ENCODE measurements around the gene STARD13.

Gene STARD13

GRCh38 chr13:33224686-33225085 lies 60.9 kb downstream of the STARD13 start:
- DNase-seq (ENCODE audit: low spot score), result no peak

GRCh38 chr13:33224191-33224590 lies 61.4 kb downstream of the STARD13 start:
- DNase-seq (ENCODE audit: low spot score), result no peak

GRCh38 chr13:33219926-33220325 lies 65.6 kb downstream of the STARD13 start:
- DNase-seq (ENCODE audit: low spot score), result no peak

GRCh38 chr13:33218426-33218825 lies 67.1 kb downstream of the STARD13 start:
- no peak for DNase-seq (ENCODE audit: low spot score)

GRCh38 chr13:33218020-33218419 lies 67.5 kb downstream of the STARD13 start:
- no peak for DNase-seq (ENCODE audit: low spot score)

GRCh38 chr13:33217256-33217655 lies 68.3 kb downstream of the STARD13 start:
- DNase-seq (ENCODE audit: low spot score), result no peak

GRCh38 chr13:33213797-33214196 lies 71.8 kb downstream of the STARD13 start:
- no peak for DNase-seq (ENCODE audit: low spot score)

GRCh38 chr13:33213024-33213768 lies 72.4 kb downstream of the STARD13 start:
- no peak for DNase-seq (ENCODE audit: low spot score)

GRCh38 chr13:33212396-33212795 lies 73.2 kb downstream of the STARD13 start:
- no peak for DNase-seq (ENCODE audit: low spot score)

GRCh38 chr13:33210090-33210489 lies 75.5 kb downstream of the STARD13 start:
- DNase-seq (ENCODE audit: low spot score), result no peak

- no peak for DNase-seq (ENCODE audit: low spot score)
Observed at GRCh38 chr13:33208290-33209220, 77.0 kb downstream of the STARD13 start.

- DNase-seq (ENCODE audit: low spot score), result no peak
Observed at GRCh38 chr13:33207615-33207961, 78.0 kb downstream of the STARD13 start.

GRCh38 chr13:33206945-33207614 lies 78.5 kb downstream of the STARD13 start:
- DNase-seq (ENCODE audit: low spot score), result no peak

GRCh38 chr13:33206425-33206824 lies 79.1 kb downstream of the STARD13 start:
- no peak for DNase-seq (ENCODE audit: low spot score)

GRCh38 chr13:33205804-33206221 lies 79.7 kb downstream of the STARD13 start:
- DNase-seq (ENCODE audit: low spot score), result no peak

- DNase-seq (ENCODE audit: low spot score), result no peak
Observed at GRCh38 chr13:33205224-33205623, 80.3 kb downstream of the STARD13 start.

GRCh38 chr13:33204130-33204927 lies 81.2 kb downstream of the STARD13 start:
- DNase-seq (ENCODE audit: low spot score), result no peak

- no peak for DNase-seq (ENCODE audit: low spot score)
Observed at GRCh38 chr13:33202644-33203169, 82.8 kb downstream of the STARD13 start.

- DNase-seq (ENCODE audit: low spot score), result no peak
Observed at GRCh38 chr13:33201659-33202058, 83.9 kb downstream of the STARD13 start.

- DNase-seq (ENCODE audit: low spot score), result no peak
Observed at GRCh38 chr13:33199289-33199850, 86.2 kb downstream of the STARD13 start.

GRCh38 chr13:33197541-33197971 lies 88.0 kb downstream of the STARD13 start:
- no peak for DNase-seq (ENCODE audit: low spot score)
